HG03460 (cell line): ENCODE results near the gene FGF22.
"Not testable (repeated sequence)": the region's sequence is repeated elsewhere in the genome, so short reads cannot be mapped to it uniquely, and the experiment has no call there.

Experiments
- ATAC-seq: cut with Tn5 transposase; IDR thresholded peaks from one replicate; pipeline ENCODE4 v1.9.1; 2021; ENCODE audit not compliant: unreplicated experiment

Gene FGF22

GRCh38 chr19:639253-640160 lies at the start of gene FGF22:
FGF22 (plus strand) TSS chr19:639879; CDS start chr19:639926, 47 bp downstream.
- ATAC-seq: no peak

- no peak for ATAC-seq
Observed at GRCh38 chr19:590396-590745, 49.3 kb upstream of the FGF22 start.

- ATAC-seq: no peak
Observed at GRCh38 chr19:590750-591098, 49.0 kb upstream of the FGF22 start.

GRCh38 chr19:591099-591958 lies 48.4 kb upstream of the FGF22 start:
- no peak for ATAC-seq

- no peak for ATAC-seq
Observed at GRCh38 chr19:592101-592500, 47.6 kb upstream of the FGF22 start.

- ATAC-seq: no peak
Observed at GRCh38 chr19:593055-593454, 46.6 kb upstream of the FGF22 start.

GRCh38 chr19:593505-593904 lies 46.2 kb upstream of the FGF22 start:
- ATAC-seq: no peak

- ATAC-seq: no peak
Observed at GRCh38 chr19:594265-594870, 45.3 kb upstream of the FGF22 start.

GRCh38 chr19:595326-596262 lies 44.1 kb upstream of the FGF22 start:
- ATAC-seq: no peak

- no peak for ATAC-seq
Observed at GRCh38 chr19:596263-596655, 43.4 kb upstream of the FGF22 start.

GRCh38 chr19:597406-598315 lies 42.0 kb upstream of the FGF22 start:
- no peak for ATAC-seq

GRCh38 chr19:601310-601709 lies 38.4 kb upstream of the FGF22 start:
- ATAC-seq: no peak

GRCh38 chr19:601790-602189 lies 37.9 kb upstream of the FGF22 start:
- ATAC-seq: no peak

- ATAC-seq: no peak
Observed at GRCh38 chr19:602391-603301, 37.0 kb upstream of the FGF22 start.

GRCh38 chr19:603302-603639 lies 36.4 kb upstream of the FGF22 start:
- not testable (repeated sequence) for ATAC-seq

GRCh38 chr19:603779-604178 lies 35.9 kb upstream of the FGF22 start:
- not testable (repeated sequence) for ATAC-seq

GRCh38 chr19:604355-604754 lies 35.3 kb upstream of the FGF22 start:
- ATAC-seq: no peak
